A549 (cell line): ENCODE measurements around the gene GGNBP2. TPM values are rescaled to one million over a fixed set of nuclear protein-coding genes. Genes with fewer than 3 reads are reported as not detected.

Experiments used
- ATAC-seq, 2 experiments: fragments of 200-7000 bp in 1 of 2; fragments of >200 bp in 1 of 2; cut with Nextera tagmentation in 1 of 2; cut with Tn5 transposase in 1 of 2; 3 replicates each; pipeline versions ENCODE4 v1.8.0 to v1.9.1; 2018 to 2020; ENCODE audit warnings: mild to moderate bottlenecking in 1 of 2, moderate library complexity in 1 of 2
- CTCF ChIA-PET: fragments of 300-600 bp; sonication (Branson Sonifier 250); formaldehyde crosslinking; extraction: SDS; loops from one replicate; lab custom pipeline; 2021; ENCODE audit warnings: antibody characterized with exemption, inconsistent platforms; lab: Yijun Ruan, JAX
- POLR2A ChIA-PET: fragments of 350-600 bp; formaldehyde crosslinking; extraction: SDS; loops from one replicate; lab custom pipeline; 2021; ENCODE audit warnings: antibody characterized with exemption, inconsistent platforms; lab: Yijun Ruan, JAX
- DNase-seq, 2 experiments: peaks; one replicate each; pipeline versions ENCODE4 v3.0.0 to v3.0.0-alpha.2; 2011 to 2016; ENCODE audit warnings: low read depth in 1 of 2, low spot score in 1 of 2
- FAIRE-seq: peaks from 2 replicates; lab custom pipeline; 2011; peaks lifted over from hg19 to GRCh38; lab: Jason Lieb, UNC
- H3K27ac ChIP-seq, 2 experiments: fragments of >200 bp; sonication (Bioruptor Twin); formaldehyde crosslinking; 3 replicates each; pipeline ENCODE4 v1.5.1; 2016 to 2017
- H3K4me1 ChIP-seq: fragments of >200 bp; sonication (Bioruptor Twin); formaldehyde crosslinking; 3 replicates; pipeline ENCODE4 v1.6.1; 2016
- H3K4me2 ChIP-seq: fragments of >200 bp; sonication (Bioruptor Twin); formaldehyde crosslinking; 3 replicates; pipeline ENCODE4 v1.6.1; 2016
- H3K4me3 ChIP-seq: fragments of >200 bp; sonication (Bioruptor Twin); formaldehyde crosslinking; 3 replicates; pipeline ENCODE4 v1.5.1; 2016
- H3K9me3 ChIP-seq: fragments of >200 bp; sonication (Bioruptor Twin); formaldehyde crosslinking; 3 replicates; pipeline ENCODE4 v1.6.1; 2016
- CBX2 ChIP-seq: fragments of 200-600 bp; sonication (generic); IDR thresholded peaks from 2 replicates; pipeline ENCODE4 v1.6.1; 2016; ENCODE audit warnings: low read depth, mild to moderate bottlenecking, borderline replicate concordance
- CBX8 ChIP-seq: fragments of 200-600 bp; sonication (generic); IDR thresholded peaks from 2 replicates; pipeline ENCODE4 v1.6.1; 2016
- CHD4 ChIP-seq: fragments of 200-600 bp; sonication (generic); IDR thresholded peaks from 2 replicates; pipeline ENCODE4 v1.6.1; 2016; ENCODE audit warnings: antibody characterized with exemption, mild to moderate bottlenecking, borderline replicate concordance
- EHF ChIP-seq: fragments of 250-450 bp; sonication (Bioruptor Pico); IDR thresholded peaks from 2 replicates; pipeline ENCODE4 v1.5.0; 2020; ENCODE audit warnings: mild to moderate bottlenecking
- FOSL2 ChIP-seq, 2 experiments: fragments of 450-650 bp in 1 of 2; fragments of >200 bp in 1 of 2; sonication (Bioruptor Twin) in 1 of 2; formaldehyde crosslinking; IDR thresholded peaks; 2 replicates each; pipeline versions ENCODE4 v1.5.0 to v1.6.1; 2016 to 2020; ENCODE audit warnings: mild to moderate bottlenecking in 1 of 2, moderate library complexity in 1 of 2
- FOXS1 ChIP-seq: fragments of 250-450 bp; sonication (Bioruptor Pico); IDR thresholded peaks from 2 replicates; pipeline ENCODE4 v1.5.0; 2020; ENCODE audit warnings: mild to moderate bottlenecking, moderate library complexity
- GATA3 ChIP-seq: IDR thresholded peaks from 2 replicates; pipeline ENCODE4 v1.6.1; 2012; ENCODE audit warnings: borderline replicate concordance
- HDAC2 ChIP-seq: fragments of 200-600 bp; sonication (generic); IDR thresholded peaks from 2 replicates; pipeline ENCODE4 v1.6.1; 2016
- HOXB13 ChIP-seq: fragments of 250-450 bp; sonication (Bioruptor Pico); IDR thresholded peaks from 2 replicates; pipeline ENCODE4 v1.5.0; 2020; ENCODE audit warnings: low read depth, mild to moderate bottlenecking, moderate library complexity
- JUN ChIP-seq, 2 experiments: fragments of >200 bp; sonication (Bioruptor Twin); formaldehyde crosslinking; IDR thresholded peaks; 2 replicates in 1 of 2; 3 replicates in 1 of 2; pipeline ENCODE4 v1.6.1; 2016 to 2017
- MAFK ChIP-seq: fragments of 450-650 bp; IDR thresholded peaks from 2 replicates; pipeline ENCODE4 v1.6.1; 2014; ENCODE audit not compliant: partially characterized antibody
- NPAS2 ChIP-seq: fragments of 250-450 bp; sonication (Bioruptor Pico); IDR thresholded peaks from 2 replicates; pipeline ENCODE4 v1.8.0; 2022; ENCODE audit warnings: mild to moderate bottlenecking, moderate library complexity, borderline replicate concordance
- NR3C1 ChIP-seq: fragments of >200 bp; sonication (Bioruptor Twin); formaldehyde crosslinking; IDR thresholded peaks from 3 replicates; pipeline ENCODE4 v1.6.1; 2017
- PHF8 ChIP-seq: fragments of 200-600 bp; sonication (generic); IDR thresholded peaks from 2 replicates; pipeline ENCODE4 v1.6.1; 2016; ENCODE audit warnings: low read depth, mild to moderate bottlenecking, antibody characterized with exemption, moderate library complexity, borderline replicate concordance
- RAD21 ChIP-seq, 2 experiments: fragments of >200 bp in 1 of 2; sonication (Bioruptor Twin) in 1 of 2; formaldehyde crosslinking in 1 of 2; IDR thresholded peaks in 1 of 2; conservative IDR thresholded peaks in 1 of 2; 2 replicates in 1 of 2; 3 replicates in 1 of 2; pipeline ENCODE4 v1.6.1; 2012 to 2018; ENCODE audit warnings: inconsistent platforms in 1 of 2
- RARB ChIP-seq: fragments of 250-450 bp; sonication (Bioruptor Pico); IDR thresholded peaks from 2 replicates; pipeline ENCODE4 v1.8.0; 2021; ENCODE audit warnings: mild to moderate bottlenecking, moderate library complexity
- RCOR1 ChIP-seq: fragments of 150-350 bp; IDR thresholded peaks from 2 replicates; pipeline ENCODE4 v1.6.1; 2014; ENCODE audit warnings: antibody characterized with exemption, low read length, low read depth
- RNF2 ChIP-seq: fragments of 200-600 bp; sonication (generic); IDR thresholded peaks from 2 replicates; pipeline ENCODE4 v1.6.1; 2016; ENCODE audit warnings: low read depth, mild to moderate bottlenecking, antibody characterized with exemption, moderate library complexity, borderline replicate concordance
- SMC3 ChIP-seq: fragments of >200 bp; sonication (Bioruptor Twin); formaldehyde crosslinking; IDR thresholded peaks from 3 replicates; pipeline ENCODE4 v1.6.1; 2018; ENCODE audit warnings: inconsistent platforms
- SREBF2 ChIP-seq: fragments of 450-650 bp; IDR thresholded peaks from 2 replicates; pipeline ENCODE4 v1.6.1; 2014; ENCODE audit warnings: mild to moderate bottlenecking, moderate library complexity
- ZSCAN20 ChIP-seq: fragments of 250-450 bp; sonication (Bioruptor Pico); IDR thresholded peaks from 2 replicates; pipeline ENCODE4 v1.8.0; 2022; ENCODE audit warnings: mild to moderate bottlenecking, moderate library complexity
- WGBS: methylation state at CpG from one replicate; pipeline ENCODE4 v1.1.6; 2017; ENCODE audit errors: missing lambda C conversion rate; 5-methylcytosine and 5-hydroxymethylcytosine counted together
- polyA plus RNA-seq, 4 experiments: library from polyadenylated mRNA; depleted of rRNA in 3 of 4; stranded (reverse); fragments of >200 nt; fragmentation: RNase III in 1 of 4; extraction: RNeasy Plus Mini Kit Qiagen cat#74134 plus additional on column Dnase treatment in 1 of 4; gene quantifications; 2 replicates in 3 of 4; 3 replicates in 1 of 4; pipeline ENCODE4 v1.2.3, GENCODE V29; 2011 to 2017
- TF ChIP-seq, protein P1 (sequence below): IDR thresholded peaks from 2 replicates; pipeline ENCODE4 v1.6.1; 2012; ENCODE audit warnings: low read depth, borderline replicate concordance
- TF ChIP-seq, protein P2 (sequence below): IDR thresholded peaks from 2 replicates; pipeline ENCODE4 v1.6.1; 2012
- TF ChIP-seq, protein P3 (sequence below): fragments of >200 bp; sonication (Bioruptor Twin); formaldehyde crosslinking; IDR thresholded peaks from 3 replicates; pipeline ENCODE4 v1.6.1; 2016
- TF ChIP-seq, protein P4 (sequence below): fragments of 150-350 bp; IDR thresholded peaks from 2 replicates; pipeline ENCODE4 v1.6.1; 2014; ENCODE audit warnings: low read depth, mild to moderate bottlenecking, low read length
- TF ChIP-seq, protein P5 (sequence below): fragments of >200 bp; sonication (Bioruptor Twin); formaldehyde crosslinking; IDR thresholded peaks from 2 replicates; pipeline ENCODE4 v1.6.1; 2016
- TF ChIP-seq, protein P6 (sequence below): fragments of 250-450 bp; sonication (Bioruptor Pico); IDR thresholded peaks from 2 replicates; pipeline ENCODE4 v1.5.0; 2020; ENCODE audit warnings: low read depth, mild to moderate bottlenecking, moderate library complexity

The GGNBP2 gene
- polyA plus RNA-seq, 2 of the 4 experiments (the other 2 are of a cell fraction): 83.7 to 144 TPM

DNA sequence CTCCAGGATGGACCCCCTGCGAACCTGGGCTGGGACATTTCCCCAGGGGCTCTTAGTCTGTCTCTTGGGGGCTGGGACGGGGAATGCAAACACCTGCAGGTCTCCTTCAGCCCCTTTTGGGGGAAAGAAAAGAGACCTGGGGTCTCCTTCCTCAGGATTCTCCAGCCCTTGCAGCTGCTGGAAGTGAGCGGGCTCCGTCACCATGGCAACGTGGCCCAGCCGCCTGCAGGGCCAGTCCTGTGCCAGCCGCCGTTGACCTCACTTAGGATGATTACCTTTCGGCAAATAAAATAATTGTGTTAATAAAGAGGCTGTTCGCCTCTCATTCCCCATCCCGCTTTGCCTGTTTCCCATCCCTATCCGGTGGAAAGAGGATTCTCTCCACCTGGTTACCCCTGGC is 82.4 kb downstream of the GGNBP2 start:
- ATAC-seq (no peak), FAIRE-seq (no peak), DNase-seq (no peak)
- no peak overlapping the region for H3K27ac ChIP-seq
- TF ChIP-seq FOSL2 (IDR thresholded peaks at IDR 0.05) (no peak), FOSL2 (CRISPR knock-in tag; IDR thresholded peaks at IDR 0.05) (no peak), PHF8 (no peak), JUN (IDR thresholded peaks at IDR 0.05) (no peak), RAD21 (conservative IDR thresholded peaks at IDR 0.05 in 1 of 2, IDR thresholded peaks at IDR 0.05 in 1 of 2) (no peak), RCOR1 (no peak), HOXB13 (no peak), FOXS1 (no peak), SREBF2 (no peak), CBX8 (no peak), NR3C1 (no peak), RNF2 (no peak)
- TF ChIP-seq, protein P1, sequence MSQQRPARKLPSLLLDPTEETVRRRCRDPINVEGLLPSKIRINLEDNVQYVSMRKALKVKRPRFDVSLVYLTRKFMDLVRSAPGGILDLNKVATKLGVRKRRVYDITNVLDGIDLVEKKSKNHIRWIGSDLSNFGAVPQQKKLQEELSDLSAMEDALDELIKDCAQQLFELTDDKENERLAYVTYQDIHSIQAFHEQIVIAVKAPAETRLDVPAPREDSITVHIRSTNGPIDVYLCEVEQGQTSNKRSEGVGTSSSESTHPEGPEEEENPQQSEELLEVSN: no peak
- TF ChIP-seq, protein P2, sequence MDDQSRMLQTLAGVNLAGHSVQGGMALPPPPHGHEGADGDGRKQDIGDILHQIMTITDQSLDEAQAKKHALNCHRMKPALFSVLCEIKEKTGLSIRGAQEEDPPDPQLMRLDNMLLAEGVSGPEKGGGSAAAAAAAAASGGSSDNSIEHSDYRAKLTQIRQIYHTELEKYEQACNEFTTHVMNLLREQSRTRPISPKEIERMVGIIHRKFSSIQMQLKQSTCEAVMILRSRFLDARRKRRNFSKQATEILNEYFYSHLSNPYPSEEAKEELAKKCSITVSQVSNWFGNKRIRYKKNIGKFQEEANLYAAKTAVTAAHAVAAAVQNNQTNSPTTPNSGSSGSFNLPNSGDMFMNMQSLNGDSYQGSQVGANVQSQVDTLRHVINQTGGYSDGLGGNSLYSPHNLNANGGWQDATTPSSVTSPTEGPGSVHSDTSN: no peak
- H3K9me3 ChIP-seq: no peaks in the 10 kb centered on the region
- CTCF ChIA-PET: interaction anchor here (1.6 to 17.4 kb wide), 12 partner anchors 10 to 614 kb away, joined by 4 to 263 read pairs (median 23); partner anchors contain the start of gene MRM1
- no peaks in the 10 kb centered on the region for H3K4me1 ChIP-seq
- POLR2A ChIA-PET: no interaction called here
- WGBS: 83% methylated on average over 12 of the region's 12 CpGs
- no peak overlapping the region for H3K4me3 ChIP-seq
- H3K4me2 ChIP-seq: no peak overlapping the region

DNA sequence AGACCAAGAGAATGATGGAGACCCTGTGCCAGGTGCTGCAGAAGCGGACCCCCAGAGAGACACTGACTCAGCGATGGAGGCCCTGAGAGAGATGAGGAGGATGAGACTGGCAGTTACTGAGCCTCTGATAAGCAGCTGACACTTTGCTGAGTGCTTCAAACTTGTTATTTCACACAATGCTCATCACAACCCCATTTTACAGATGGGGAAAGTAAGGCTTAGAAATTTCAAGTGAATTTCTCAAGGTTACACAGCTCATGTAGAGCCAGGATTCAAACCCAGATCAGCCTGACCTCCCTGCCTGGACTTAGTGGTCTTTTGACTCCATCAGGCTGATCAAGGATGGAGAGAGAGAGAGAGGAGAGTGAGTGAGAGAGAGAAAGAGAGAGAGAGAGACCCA is 83.9 kb downstream of the GGNBP2 start:
- no peak overlapping the region for H3K4me3 ChIP-seq
- no peak overlapping the region for H3K4me2 ChIP-seq
- POLR2A ChIA-PET: no interaction called here
- no peaks in the 10 kb centered on the region for H3K9me3 ChIP-seq
- WGBS: 78% methylated on average over 2 of the region's 2 CpGs
- no peaks in the 10 kb centered on the region for H3K4me1 ChIP-seq
- DNase-seq (no peak), FAIRE-seq (no peak), ATAC-seq (no peak)
- TF ChIP-seq SMC3 (no peak), RAD21 (conservative IDR thresholded peaks at IDR 0.05 in 1 of 2, IDR thresholded peaks at IDR 0.05 in 1 of 2) (no peak), MAFK (no peak), RNF2 (no peak)
- TF ChIP-seq, protein P3, sequence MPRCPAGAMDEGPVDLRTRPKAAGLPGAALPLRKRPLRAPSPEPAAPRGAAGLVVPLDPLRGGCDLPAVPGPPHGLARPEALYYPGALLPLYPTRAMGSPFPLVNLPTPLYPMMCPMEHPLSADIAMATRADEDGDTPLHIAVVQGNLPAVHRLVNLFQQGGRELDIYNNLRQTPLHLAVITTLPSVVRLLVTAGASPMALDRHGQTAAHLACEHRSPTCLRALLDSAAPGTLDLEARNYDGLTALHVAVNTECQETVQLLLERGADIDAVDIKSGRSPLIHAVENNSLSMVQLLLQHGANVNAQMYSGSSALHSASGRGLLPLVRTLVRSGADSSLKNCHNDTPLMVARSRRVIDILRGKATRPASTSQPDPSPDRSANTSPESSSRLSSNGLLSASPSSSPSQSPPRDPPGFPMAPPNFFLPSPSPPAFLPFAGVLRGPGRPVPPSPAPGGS: no peak
- no peak overlapping the region for H3K27ac ChIP-seq
- CTCF ChIA-PET: interaction anchor here (0.6 to 17.4 kb wide), 64 partner anchors 8 to 942 kb away, joined by 3 to 263 read pairs (median 5); partner anchors contain the start of gene MRM1

DNA sequence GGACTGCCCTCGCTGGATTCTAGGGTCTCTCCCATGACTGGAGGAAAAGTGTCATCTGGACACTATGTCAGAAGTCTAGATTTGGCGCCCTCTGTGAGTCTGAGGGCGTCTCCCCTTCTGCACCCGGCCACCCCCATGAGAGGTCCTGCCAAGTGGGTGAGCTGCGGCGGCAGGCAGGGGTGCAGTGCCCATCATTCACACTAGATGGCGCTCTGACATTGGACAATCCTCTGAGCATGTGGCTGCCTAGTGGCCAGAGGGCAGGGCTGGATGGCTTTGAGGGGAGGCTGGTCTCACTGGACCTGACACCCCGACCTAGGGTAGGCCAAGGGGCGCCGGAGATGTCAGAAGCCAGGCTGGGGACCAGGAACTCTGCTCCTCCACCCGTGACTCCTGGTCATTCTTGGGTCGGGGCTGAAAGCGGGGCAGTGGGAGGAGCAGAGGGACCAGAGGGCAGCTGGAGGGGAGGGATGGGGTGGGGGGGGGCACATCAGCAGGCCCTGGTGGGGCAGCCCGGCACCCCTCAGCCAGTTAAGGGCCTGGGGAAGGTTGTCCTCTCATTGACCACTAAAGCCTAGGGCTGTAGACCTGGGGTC is 84.6 kb downstream of the GGNBP2 start:
- no peak overlapping the region for H3K4me3 ChIP-seq
- CTCF ChIA-PET: interaction anchor here (0.6 to 17.4 kb wide), 70 partner anchors 11 to 941 kb away, joined by 3 to 263 read pairs (median 4); partner anchors contain the start of gene MRM1
- DNase-seq (peak; percentile 81 to 90), ATAC-seq (peak; percentile 87 to 95), FAIRE-seq (no peak)
- H3K4me2 ChIP-seq: no peak overlapping the region
- 18% methylated on average over 13 of the region's 14 CpGs for WGBS
- POLR2A ChIA-PET: no interaction called here
- no peaks in the 10 kb centered on the region for H3K9me3 ChIP-seq
- 0 out of 6 replicates have a peak overlapping the region, but pooled peaks of 1 of the 2 experiments have one; percentile 26 for H3K27ac ChIP-seq
- H3K4me1 ChIP-seq: no peaks in the 10 kb centered on the region
- TF ChIP-seq, protein P3: no peak
- TF ChIP-seq RAD21 (conservative IDR thresholded peaks at IDR 0.05 in 1 of 2, IDR thresholded peaks at IDR 0.05 in 1 of 2) (peak; percentile 98 to 99), HDAC2 (no peak), NPAS2 (CRISPR knock-in tag) (no peak), EHF (CRISPR knock-in tag) (no peak), ZSCAN20 (CRISPR knock-in tag) (no peak), CHD4 (no peak), SMC3 (peak; percentile 88), CBX2 (no peak), GATA3 (no peak), RARB (no peak)
- TF ChIP-seq, protein P4, sequence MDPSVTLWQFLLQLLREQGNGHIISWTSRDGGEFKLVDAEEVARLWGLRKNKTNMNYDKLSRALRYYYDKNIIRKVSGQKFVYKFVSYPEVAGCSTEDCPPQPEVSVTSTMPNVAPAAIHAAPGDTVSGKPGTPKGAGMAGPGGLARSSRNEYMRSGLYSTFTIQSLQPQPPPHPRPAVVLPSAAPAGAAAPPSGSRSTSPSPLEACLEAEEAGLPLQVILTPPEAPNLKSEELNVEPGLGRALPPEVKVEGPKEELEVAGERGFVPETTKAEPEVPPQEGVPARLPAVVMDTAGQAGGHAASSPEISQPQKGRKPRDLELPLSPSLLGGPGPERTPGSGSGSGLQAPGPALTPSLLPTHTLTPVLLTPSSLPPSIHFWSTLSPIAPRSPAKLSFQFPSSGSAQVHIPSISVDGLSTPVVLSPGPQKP: no peak
- TF ChIP-seq, protein P5, sequence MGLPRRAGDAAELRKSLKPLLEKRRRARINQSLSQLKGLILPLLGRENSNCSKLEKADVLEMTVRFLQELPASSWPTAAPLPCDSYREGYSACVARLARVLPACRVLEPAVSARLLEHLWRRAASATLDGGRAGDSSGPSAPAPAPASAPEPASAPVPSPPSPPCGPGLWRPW: no peak
- TF ChIP-seq, protein P6, sequence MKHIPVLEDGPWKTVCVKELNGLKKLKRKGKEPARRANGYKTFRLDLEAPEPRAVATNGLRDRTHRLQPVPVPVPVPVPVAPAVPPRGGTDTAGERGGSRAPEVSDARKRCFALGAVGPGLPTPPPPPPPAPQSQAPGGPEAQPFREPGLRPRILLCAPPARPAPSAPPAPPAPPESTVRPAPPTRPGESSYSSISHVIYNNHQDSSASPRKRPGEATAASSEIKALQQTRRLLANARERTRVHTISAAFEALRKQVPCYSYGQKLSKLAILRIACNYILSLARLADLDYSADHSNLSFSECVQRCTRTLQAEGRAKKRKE (CRISPR knock-in tag): no peak
